GM08714 (cell line): ENCODE measurements around the gene ADGRG4.

Source experiments
- H3K4me3 ChIP-seq: fragments of 200-500 bp; sonication (Bioruptor generic); 2 replicates; pipeline ENCODE4 v1.5.1; 2014; ENCODE audit warnings: mild to moderate bottlenecking, low read length, inconsistent platforms
- ZNF274 ChIP-seq: IDR thresholded peaks from 2 replicates; pipeline ENCODE4 v1.6.1; 2012; ENCODE audit warnings: mild to moderate bottlenecking, low read depth, low read length

The ADGRG4 gene

GRCh38 chrX:136319600-136319999 lies 18.8 kb downstream of the ADGRG4 start:
- no peak for TF ChIP-seq ZNF274
- no peak overlapping the region for H3K4me3 ChIP-seq

- no peak for TF ChIP-seq ZNF274
These were observed 20.8 kb downstream of the ADGRG4 start for GRCh38 chrX:136321532-136321931.

GRCh38 chrX:136322064-136322463 lies 21.3 kb downstream of the ADGRG4 start:
- H3K4me3 ChIP-seq, result no peak overlapping the region
- TF ChIP-seq ZNF274, result no peak

More at GRCh38 chrX:136321532-136321931, 20.8 kb downstream of the ADGRG4 start:
- no peak overlapping the region for H3K4me3 ChIP-seq

- no peak overlapping the region for H3K4me3 ChIP-seq
- no peak for TF ChIP-seq ZNF274
These were observed 24.6 kb downstream of the ADGRG4 start for GRCh38 chrX:136325377-136325776.

DNA sequence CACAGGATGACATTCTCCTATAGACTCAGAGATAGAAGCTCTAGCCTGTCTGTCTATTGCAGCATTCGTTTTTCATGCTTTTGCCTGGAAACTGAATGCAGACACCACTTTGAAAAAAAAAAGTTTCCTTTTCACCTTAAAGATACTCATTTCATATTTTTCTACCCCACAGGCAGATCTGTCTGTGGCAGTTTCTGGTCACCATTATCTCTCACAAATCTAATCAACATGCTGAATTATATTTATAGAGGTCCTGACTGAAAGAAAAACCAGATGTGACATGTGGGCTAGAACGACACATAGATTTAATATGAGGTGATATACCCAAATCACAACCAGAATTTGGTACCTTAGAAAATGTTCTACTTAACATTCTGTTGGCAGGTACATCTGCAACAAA lies 28.2 kb downstream of the ADGRG4 start:
- no peak overlapping the region for H3K4me3 ChIP-seq
- no peak for TF ChIP-seq ZNF274

DNA sequence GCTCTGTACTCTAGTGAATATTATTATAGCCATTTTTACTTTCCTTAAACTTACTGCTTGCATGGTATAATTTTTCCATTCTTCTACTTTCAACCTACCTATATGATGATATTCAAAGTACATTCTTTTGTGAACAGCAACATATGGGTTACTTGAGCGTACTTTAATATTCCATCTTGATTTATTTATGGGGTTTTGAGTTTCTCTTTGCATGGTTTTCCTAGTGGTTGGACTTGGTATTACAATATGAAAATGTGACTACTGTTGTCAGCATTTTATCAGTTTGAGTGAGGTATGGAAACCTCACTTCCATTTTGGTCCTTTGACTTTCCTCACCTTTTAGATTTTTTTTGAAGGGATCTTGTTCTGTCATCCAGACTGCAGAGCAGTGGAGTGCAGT lies 35.9 kb downstream of the ADGRG4 start:
- no peak for TF ChIP-seq ZNF274

DNA sequence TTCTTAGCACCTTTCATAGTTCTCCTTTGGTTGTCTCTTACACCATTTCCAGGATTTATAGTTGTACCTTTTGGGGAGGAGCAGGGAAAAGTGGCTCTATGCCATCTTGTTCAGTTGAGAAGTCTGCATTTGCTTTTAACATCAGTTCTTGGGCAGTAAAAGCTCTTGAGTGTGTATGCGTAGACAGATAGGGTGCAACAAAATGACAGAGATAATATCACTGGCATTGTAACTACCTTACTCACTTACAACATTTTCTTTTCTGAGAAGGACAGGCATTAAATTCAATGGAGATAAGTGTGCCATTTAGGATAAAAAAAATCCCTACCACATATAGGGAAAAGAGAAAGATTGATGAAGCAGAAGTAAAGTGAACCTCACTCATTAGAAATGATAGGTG lies 38.9 kb downstream of the ADGRG4 start:
- TF ChIP-seq ZNF274, result no peak
- H3K4me3 ChIP-seq, result no peak overlapping the region

More for the DNA sequence above, 35.9 kb downstream of the ADGRG4 start:
- no peak overlapping the region for H3K4me3 ChIP-seq

DNA sequence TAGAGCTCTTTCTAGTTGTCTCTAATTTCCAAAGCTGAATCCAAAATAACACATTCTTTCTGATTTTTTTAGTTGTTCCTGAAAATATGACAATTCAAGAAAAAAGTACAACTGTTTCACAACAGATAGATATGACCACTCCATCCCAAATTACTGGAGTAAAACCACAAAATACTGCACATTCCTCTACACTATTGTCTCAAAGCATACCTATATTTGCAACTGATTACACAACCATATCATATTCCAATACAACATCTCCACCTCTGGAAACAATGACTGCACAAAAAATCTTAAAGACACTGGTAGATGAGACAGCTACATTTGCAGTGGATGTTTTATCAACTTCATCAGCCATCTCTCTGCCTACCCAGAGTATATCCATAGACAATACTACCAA lies 43.6 kb downstream of the ADGRG4 start:
- H3K4me3 ChIP-seq, result no peak overlapping the region
- no peak for TF ChIP-seq ZNF274

- TF ChIP-seq ZNF274, result no peak
These were observed 45.7 kb downstream of the ADGRG4 start for GRCh38 chrX:136346506-136346905.

GRCh38 chrX:136347706-136348105 lies 46.9 kb downstream of the ADGRG4 start:
- no peak overlapping the region for H3K4me3 ChIP-seq
- no peak for TF ChIP-seq ZNF274

More at GRCh38 chrX:136346506-136346905, 45.7 kb downstream of the ADGRG4 start:
- H3K4me3 ChIP-seq, result no peak overlapping the region

DNA sequence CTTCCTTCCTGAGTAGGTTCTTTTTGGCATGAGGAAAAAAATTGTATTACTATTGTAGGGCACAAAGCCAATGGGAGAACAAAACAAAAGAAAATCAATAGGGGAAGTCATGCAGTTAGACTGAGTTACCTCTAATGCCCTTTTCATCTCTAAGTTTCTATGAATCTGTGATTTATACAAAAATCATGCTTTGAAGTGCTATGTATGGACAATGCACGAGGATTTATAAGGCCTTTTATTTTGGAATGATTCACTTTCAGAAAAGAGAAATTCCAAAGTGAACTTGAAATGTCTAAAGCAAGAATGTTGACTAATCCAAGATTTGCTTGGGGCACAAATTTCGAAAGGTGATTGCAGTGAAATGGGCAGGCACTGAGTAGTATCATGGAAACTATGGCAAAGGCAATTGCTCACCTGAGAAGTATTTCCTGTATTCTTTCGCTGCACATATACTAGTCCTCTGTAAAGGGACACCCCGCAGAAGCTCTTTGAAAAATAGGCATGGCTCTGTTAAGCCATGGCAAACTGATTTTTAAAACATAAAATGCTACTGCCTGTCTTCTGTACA lies 52.8 kb downstream of the ADGRG4 start:
- H3K4me3 ChIP-seq, result no peak overlapping the region
- no peak for TF ChIP-seq ZNF274

DNA sequence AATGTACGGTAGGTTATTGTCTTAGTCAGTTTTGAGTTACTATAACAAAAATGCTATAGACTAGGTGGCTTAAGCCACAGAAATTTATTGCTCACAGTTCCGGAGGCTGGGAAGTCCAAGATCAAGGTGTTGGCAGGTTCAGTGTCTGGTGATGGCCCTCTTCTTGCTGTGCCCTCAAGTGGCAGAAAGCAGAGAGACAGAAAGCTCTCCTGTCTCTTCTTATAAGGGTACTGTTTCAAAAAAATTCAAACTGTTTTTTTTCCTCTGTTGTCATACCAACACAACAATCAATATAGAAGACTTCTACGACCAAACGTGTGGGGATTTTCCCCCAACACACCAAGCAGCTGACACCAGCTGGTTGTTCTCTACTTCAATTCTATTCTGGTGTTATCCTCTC lies 53.4 kb downstream of the ADGRG4 start:
- no peak overlapping the region for H3K4me3 ChIP-seq
- TF ChIP-seq ZNF274, result no peak

- no peak for TF ChIP-seq ZNF274
These were observed 68.6 kb downstream of the ADGRG4 start for GRCh38 chrX:136369377-136369776.

DNA sequence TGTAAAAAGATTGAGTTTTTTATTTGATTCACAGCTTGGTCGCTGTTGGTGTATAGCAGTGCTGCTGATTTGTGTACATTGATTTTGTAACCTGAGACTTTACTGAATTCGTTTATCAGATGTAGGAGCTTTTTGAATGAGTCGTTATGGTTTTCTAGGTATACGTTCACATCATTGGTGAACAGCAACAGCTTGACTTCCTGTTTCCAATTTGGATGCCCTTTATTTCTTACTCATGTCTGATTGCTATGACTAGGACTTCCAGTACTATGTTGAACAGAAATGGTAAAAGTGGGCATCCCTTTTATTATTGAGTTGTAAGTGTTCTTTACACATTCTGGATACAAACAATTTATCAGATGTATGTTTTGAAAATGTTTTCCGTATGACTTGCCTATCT lies 76.0 kb downstream of the ADGRG4 start:
- no peak for TF ChIP-seq ZNF274
- H3K4me3 ChIP-seq, result no peak overlapping the region

More at GRCh38 chrX:136369377-136369776, 68.6 kb downstream of the ADGRG4 start:
- H3K4me3 ChIP-seq, result no peak overlapping the region

GRCh38 chrX:136380010-136380769 lies 79.4 kb downstream of the ADGRG4 start:
- no peak for TF ChIP-seq ZNF274
- H3K4me3 ChIP-seq, result no peak overlapping the region
